RPMI7951 (cell line): ENCODE data around the gene ITGA1. TPM values are rescaled to one million over a fixed set of nuclear protein-coding genes. Genes with fewer than 3 reads are reported as not detected.
"Not testable (repeated sequence)": the region's sequence is repeated elsewhere in the genome, so short reads cannot be mapped to it uniquely, and the experiment has no call there.

Experiments
- DNase-seq: peaks from one replicate; pipeline ENCODE4 v3.0.0-alpha.2; 2012; ENCODE audit warnings: low read depth
- total RNA-seq: library from RNA; depleted of rRNA; stranded (reverse); fragments of >200 nt; shearing (Covaris generic); gene quantifications from 2 replicates; pipeline ENCODE4 v1.2.3, GENCODE V29; 2014

The ITGA1 gene
- total RNA-seq, 1 experiment from 2014 or later, result 47.7 TPM

- no peak for DNase-seq
Observed at GRCh38 chr5:52952483-52952882, 164.8 kb downstream of the ITGA1 start.

- no peak for DNase-seq
Observed at GRCh38 chr5:52956014-52956413, 168.3 kb downstream of the ITGA1 start.

- no peak for DNase-seq
Observed at GRCh38 chr5:52956915-52957747, 169.4 kb downstream of the ITGA1 start.

GRCh38 chr5:52961274-52961681 is 173.6 kb downstream of the ITGA1 start:
- DNase-seq, result peak; percentile 79

- no peak for DNase-seq
Observed at GRCh38 chr5:52963636-52964035, 175.9 kb downstream of the ITGA1 start.

- DNase-seq, result peak; percentile 22
Observed at GRCh38 chr5:52964138-52964537, 176.4 kb downstream of the ITGA1 start.

- DNase-seq, result not testable (repeated sequence)
Observed at GRCh38 chr5:52976157-52976556, 188.4 kb downstream of the ITGA1 start.

- DNase-seq, result no peak
Observed at GRCh38 chr5:52977264-52977897, 189.7 kb downstream of the ITGA1 start.

- DNase-seq, result no peak
Observed at GRCh38 chr5:52981507-52981906, 193.8 kb downstream of the ITGA1 start.

- DNase-seq, result peak; percentile 30
Observed at GRCh38 chr5:52983731-52984636, 196.3 kb downstream of the ITGA1 start.

- DNase-seq, result no peak
Observed at GRCh38 chr5:52985306-52985705, 197.6 kb downstream of the ITGA1 start.

- DNase-seq, result peak; percentile 54
Observed at GRCh38 chr5:52987711-52988331, 200.1 kb downstream of the ITGA1 start.

GRCh38 chr5:52988335-52989024 is 200.8 kb downstream of the ITGA1 start:
- DNase-seq, result no peak

- DNase-seq, result peak; percentile 61
Observed at GRCh38 chr5:52989025-52989780, 201.5 kb downstream of the ITGA1 start, which contains the start of gene ITGA2. ITGA2 (plus strand) TSS chr5:52989352; CDS start chr5:52989469, 117 bp downstream.

- peak; percentile 33 for DNase-seq
Observed at GRCh38 chr5:52989781-52990527, 202.2 kb downstream of the ITGA1 start.

GRCh38 chr5:52990528-52990925 is 202.8 kb downstream of the ITGA1 start:
- DNase-seq, result no peak

GRCh38 chr5:52993367-52993766 is 205.7 kb downstream of the ITGA1 start:
- DNase-seq, result no peak

GRCh38 chr5:52994266-52994665 is 206.6 kb downstream of the ITGA1 start:
- DNase-seq, result no peak

- no peak for DNase-seq
Observed at GRCh38 chr5:52995095-52995494, 207.4 kb downstream of the ITGA1 start.
